ENCODE results near the gene IL18. TPM values are rescaled to one million over a fixed set of nuclear protein-coding genes. Genes with fewer than 3 reads are reported as not detected.

IL18 gene
- total RNA-seq, 2 donors from 2014 or later = 12.3 to 12.7 TPM

GRCh38 chr11:112178428-112178827 is 14.5 kb upstream of the IL18 start:
- TF ChIP-seq, protein P1, sequence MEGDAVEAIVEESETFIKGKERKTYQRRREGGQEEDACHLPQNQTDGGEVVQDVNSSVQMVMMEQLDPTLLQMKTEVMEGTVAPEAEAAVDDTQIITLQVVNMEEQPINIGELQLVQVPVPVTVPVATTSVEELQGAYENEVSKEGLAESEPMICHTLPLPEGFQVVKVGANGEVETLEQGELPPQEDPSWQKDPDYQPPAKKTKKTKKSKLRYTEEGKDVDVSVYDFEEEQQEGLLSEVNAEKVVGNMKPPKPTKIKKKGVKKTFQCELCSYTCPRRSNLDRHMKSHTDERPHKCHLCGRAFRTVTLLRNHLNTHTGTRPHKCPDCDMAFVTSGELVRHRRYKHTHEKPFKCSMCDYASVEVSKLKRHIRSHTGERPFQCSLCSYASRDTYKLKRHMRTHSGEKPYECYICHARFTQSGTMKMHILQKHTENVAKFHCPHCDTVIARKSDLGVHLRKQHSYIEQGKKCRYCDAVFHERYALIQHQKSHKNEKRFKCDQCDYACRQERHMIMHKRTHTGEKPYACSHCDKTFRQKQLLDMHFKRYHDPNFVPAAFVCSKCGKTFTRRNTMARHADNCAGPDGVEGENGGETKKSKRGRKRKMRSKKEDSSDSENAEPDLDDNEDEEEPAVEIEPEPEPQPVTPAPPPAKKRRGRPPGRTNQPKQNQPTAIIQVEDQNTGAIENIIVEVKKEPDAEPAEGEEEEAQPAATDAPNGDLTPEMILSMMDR (IDR thresholded peaks at IDR 0.05) = no peak
- DNase-seq (ENCODE audit: low spot score) = no peak

DNA sequence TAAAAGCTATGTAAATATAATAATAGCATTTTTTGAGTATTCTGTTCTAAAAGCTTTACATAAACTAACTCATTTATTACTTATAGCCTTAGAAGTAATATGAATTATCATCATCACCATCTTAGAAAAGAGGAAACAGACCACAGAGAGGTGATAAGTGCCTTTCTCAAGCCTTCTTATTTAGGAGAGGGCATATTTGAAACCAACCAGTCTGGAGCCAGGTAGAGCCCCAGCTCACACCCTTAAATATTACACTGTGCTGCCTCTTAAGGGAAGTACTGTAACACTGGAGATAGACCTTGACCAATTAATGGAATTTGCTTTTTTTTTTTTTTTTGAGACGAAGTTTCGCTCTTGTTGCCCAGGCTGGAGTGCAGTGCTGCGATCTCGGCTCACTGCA is 13.7 kb upstream of the IL18 start:
- H3K27ac ChIP-seq = no peak overlapping the region

More at GRCh38 chr11:112178428-112178827, 14.5 kb upstream of the IL18 start:
- Histone ChIP-seq H3K4me3 (no peak overlapping the region), H3K36me3 (no peaks in the 10 kb centered on the region), H3K27me3 (replicated peaks; ENCODE audit: insufficient read depth) (no peaks in the 10 kb centered on the region), H3K4me1 (ENCODE audit: control insufficient read depth in 1 of 2, low read depth in 2 of 2) (peaks cover 0 to 7% of the 10 kb centered on the region in 2 donors), H3K27ac (no peak overlapping the region), H3K9me3 (no peaks in the 10 kb centered on the region)
- ATAC-seq (ENCODE audit: insufficient number of reproducible peaks, low FRiP score, low read depth) = no peak

GRCh38 chr11:112176077-112176476 is 12.2 kb upstream of the IL18 start:
- no peaks in the 10 kb centered on the region for H3K9me3 ChIP-seq
- ATAC-seq (ENCODE audit: insufficient number of reproducible peaks, low FRiP score, low read depth) = no peak
- no peak overlapping the region for H3K4me3 ChIP-seq
- no peaks in the 10 kb centered on the region for H3K36me3 ChIP-seq
- peaks cover 10 to 12% of the 10 kb centered on the region in 2 donors for H3K4me1 ChIP-seq (ENCODE audit: control insufficient read depth in 1 of 2, low read depth in 2 of 2)
- TF ChIP-seq, protein P1 (IDR thresholded peaks at IDR 0.05) = no peak
- H3K27ac ChIP-seq = no peak overlapping the region
- no peaks in the 10 kb centered on the region for H3K27me3 ChIP-seq (replicated peaks; ENCODE audit: insufficient read depth)
- no peak for DNase-seq (ENCODE audit: low spot score)

More for the DNA sequence above, 13.7 kb upstream of the IL18 start:
- no peak for ATAC-seq (ENCODE audit: insufficient number of reproducible peaks, low FRiP score, low read depth)
- Histone ChIP-seq H3K4me1 (ENCODE audit: control insufficient read depth in 1 of 2, low read depth in 2 of 2) (peaks cover 7 to 12% of the 10 kb centered on the region in 2 donors), H3K36me3 (no peaks in the 10 kb centered on the region), H3K27me3 (replicated peaks; ENCODE audit: insufficient read depth) (no peaks in the 10 kb centered on the region), H3K9me3 (no peaks in the 10 kb centered on the region), H3K4me3 (no peak overlapping the region)
- DNase-seq (ENCODE audit: low spot score) = no peak
- TF ChIP-seq, protein P1 (IDR thresholded peaks at IDR 0.05) = no peak

GRCh38 chr11:112175599-112175952 is 11.7 kb upstream of the IL18 start:
- Histone ChIP-seq H3K4me1 (ENCODE audit: control insufficient read depth in 1 of 2, low read depth in 2 of 2) (peaks cover 10 to 12% of the 10 kb centered on the region in 2 donors), H3K4me3 (peak overlapping the region; percentile 55), H3K27ac (no peak overlapping the region), H3K36me3 (no peaks in the 10 kb centered on the region), H3K27me3 (replicated peaks; ENCODE audit: insufficient read depth) (no peaks in the 10 kb centered on the region), H3K9me3 (no peaks in the 10 kb centered on the region)
- no peak for DNase-seq (ENCODE audit: low spot score)
- ATAC-seq (ENCODE audit: insufficient number of reproducible peaks, low FRiP score, low read depth) = no peak
- TF ChIP-seq, protein P1 (IDR thresholded peaks at IDR 0.05) = no peak

DNA sequence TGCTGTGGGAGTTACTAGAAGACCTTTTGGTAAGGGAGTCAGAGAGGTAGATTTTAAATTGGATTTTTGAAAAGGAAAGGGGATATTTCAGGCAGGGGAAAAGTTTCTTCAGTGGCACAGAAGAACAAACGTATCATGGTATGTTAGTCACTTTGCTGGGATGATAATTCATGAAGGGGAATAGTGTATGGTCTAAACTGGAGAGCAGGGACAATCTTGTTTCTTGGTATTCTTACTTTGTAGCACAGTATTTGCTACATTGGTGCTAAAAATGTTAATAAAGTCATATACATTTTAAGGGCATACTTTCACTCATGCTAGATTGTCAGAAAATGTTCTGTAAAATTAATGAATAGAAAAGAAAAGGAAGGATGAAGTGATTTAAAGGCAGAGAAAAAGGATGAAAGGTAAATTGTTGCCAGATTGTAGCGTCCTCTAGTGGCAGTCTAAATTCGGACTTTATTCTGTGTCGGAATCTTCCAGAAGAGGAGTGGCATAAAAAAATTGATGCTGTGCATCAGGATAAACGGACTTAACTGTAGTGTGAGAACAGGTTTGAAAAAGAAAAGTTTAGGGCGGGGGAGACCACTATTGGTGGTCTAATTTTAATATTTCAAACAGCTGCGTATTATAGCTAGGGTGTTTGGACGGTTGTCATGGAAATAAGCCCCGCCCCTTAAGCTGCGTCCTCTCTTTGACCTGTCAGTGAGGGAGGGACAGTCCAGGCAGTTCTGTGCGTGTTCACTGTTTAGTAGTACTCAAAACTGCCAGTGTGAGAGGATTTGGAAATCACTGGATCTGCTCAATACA is 11.1 kb upstream of the IL18 start, which contains the start of gene BCO2:
BCO2 (plus strand) TSS at position 724 of the 810 bp plus-strand sequence. CDS start 90 bp downstream, outside the sequence.
- H3K9me3 ChIP-seq = no peaks in the 10 kb centered on the region
- H3K4me1 ChIP-seq (ENCODE audit: control insufficient read depth in 1 of 2, low read depth in 2 of 2) = peaks cover 10 to 12% of the 10 kb centered on the region in 2 donors
- peak within 1 kb of the TSS; percentile 55 for H3K4me3 ChIP-seq
- TF ChIP-seq, protein P1 (IDR thresholded peaks at IDR 0.05) = peak; percentile 62
- peak; percentile 89 for ATAC-seq (ENCODE audit: insufficient number of reproducible peaks, low FRiP score, low read depth)
- no peak within 1 kb of the TSS for H3K27ac ChIP-seq
- DNase-seq (ENCODE audit: low spot score) = peak; percentile 54
- no peaks in the 10 kb centered on the region for H3K27me3 ChIP-seq (replicated peaks; ENCODE audit: insufficient read depth)
- H3K36me3 ChIP-seq = no peaks in the 10 kb centered on the region

Measured in thoracic aorta (tissue), 2 donors.